ENCODE data around the gene UBE2E2.

- TF ChIP-seq CTCF (IDR thresholded peaks at IDR 0.05; ENCODE audit: poor library complexity, severe bottlenecking) (no peak), POLR2AphosphoS5 (IDR thresholded peaks at IDR 0.05) (no peak), EP300 (conservative IDR thresholded peaks at IDR 0.05; ENCODE audit: poor library complexity, severe bottlenecking) (no peak), MXI1 (conservative IDR thresholded peaks at IDR 0.05; ENCODE audit: poor library complexity, severe bottlenecking) (no peak), RAD21 (conservative IDR thresholded peaks at IDR 0.05) (no peak), TAF1 (IDR thresholded peaks at IDR 0.05; ENCODE audit: low read depth) (no peak), EZH2 (IDR thresholded peaks at IDR 0.05; ENCODE audit: borderline replicate concordance, insufficient read depth, low read length, poor library complexity, severe bottlenecking) (no peak)
Observed at GRCh38 chr3:23209747-23210487, 6.8 kb downstream of the UBE2E2 start.
